CD4-positive, alpha-beta T cell (primary cell): Measurements from ENCODE around the gene IL4I1. TPM values are rescaled to one million over a fixed set of nuclear protein-coding genes. Genes with fewer than 3 reads are reported as not detected.

Experiments
- ATAC-seq: fragments of 200-7000 bp; cut with Tn5 transposase; one replicate; pipeline ENCODE4 v1.10.0; 2022; ENCODE audit warnings: mild to moderate bottlenecking; ENCODE audit not compliant: poor library complexity
- CTCF ChIA-PET: fragments of 350-600 bp; sonication (Branson Sonifier 250); formaldehyde crosslinking; loops from one replicate; lab custom pipeline; 2021; ENCODE audit warnings: antibody characterized with exemption, inconsistent platforms; lab: Charles Lee
- POLR2A ChIA-PET: fragments of 350-600 bp; sonication (Branson Sonifier 250); formaldehyde crosslinking; loops from one replicate; lab custom pipeline; 2021; ENCODE audit warnings: antibody characterized with exemption, inconsistent platforms; lab: Charles Lee
- DNase-seq, 14 experiments: peaks; one replicate each; pipeline ENCODE4 v3.0.0-alpha.2; 2013 to 2020; ENCODE audit warnings: mixed read lengths in 2 of 14
- H3K27ac ChIP-seq, 2 donors: one replicate each; pipeline versions ENCODE4 v1.5.1 to v1.7.0; 2013; ENCODE audit warnings: low read length in 2 of 2, low read depth in 1 of 2, mild to moderate bottlenecking in 1 of 2
- H3K27me3 ChIP-seq, 2 experiments: 1 replicate in 1 of 2; 2 replicates in 1 of 2; pipeline versions ENCODE4 v1.6.1 to v1.7.0; 2013; ENCODE audit warnings: low read length in 2 of 2, control low read depth in 1 of 2, mild to moderate bottlenecking in 1 of 2, moderate library complexity in 1 of 2; ENCODE audit not compliant: insufficient read depth in 2 of 2, control insufficient read depth in 1 of 2
- H3K36me3 ChIP-seq: one replicate; pipeline ENCODE4 v1.6.1; 2013; ENCODE audit warnings: low read length, control low read depth; ENCODE audit not compliant: insufficient read depth
- H3K4me1 ChIP-seq: one replicate; pipeline ENCODE4 v1.6.1; 2013; ENCODE audit warnings: low read length, control low read depth; ENCODE audit not compliant: insufficient read depth
- H3K4me3 ChIP-seq: one replicate; pipeline ENCODE4 v1.5.1; 2013; ENCODE audit warnings: mild to moderate bottlenecking, low read length, moderate library complexity
- H3K9me3 ChIP-seq, 2 experiments: 1 replicate in 1 of 2; 2 replicates in 1 of 2; pipeline versions ENCODE4 v1.6.1 to v1.7.0; 2013; ENCODE audit warnings: low read length in 2 of 2, mild to moderate bottlenecking in 2 of 2, control low read depth in 1 of 2, moderate library complexity in 1 of 2; ENCODE audit not compliant: control insufficient read depth in 1 of 2, insufficient read depth in 1 of 2
- H3K27ac Mint-ChIP-seq: one replicate; pipeline ENCODE4 v1.8.0; 2020; ENCODE audit warnings: mixed read lengths
- H3K27me3 Mint-ChIP-seq: one replicate; pipeline ENCODE4 v1.8.0; 2021; ENCODE audit warnings: mixed read lengths
- H3K36me3 Mint-ChIP-seq: one replicate; pipeline ENCODE4 v1.8.0; 2021; ENCODE audit warnings: low read depth, mixed read lengths
- H3K4me1 Mint-ChIP-seq: one replicate; pipeline ENCODE4 v1.8.0; 2021; ENCODE audit warnings: low read depth, mixed read lengths
- H3K4me3 Mint-ChIP-seq: one replicate; pipeline ENCODE4 v1.8.0; 2020; ENCODE audit warnings: mild to moderate bottlenecking, mixed read lengths
- H3K9me3 Mint-ChIP-seq: one replicate; pipeline ENCODE4 v1.8.0; 2020; ENCODE audit warnings: mixed read lengths
- intact Hi-C, 2 experiments: fragments of 100-400 bp; cut with DNase I in 1 of 2; cut with micrococcal nuclease in 1 of 2; formaldehyde crosslinking; loops; one replicate each; pipeline versions ENCODE4 v1.15.1 to v1.9.0; 2023 to 2025; cut with DNase I, micrococcal nuclease
- total RNA-seq, 174 experiments: library from RNA in 2 of 174; stranded (reverse) in 2 of 174; gene quantifications; one replicate each; pipeline ENCODE4 v1.2.3 and lab custom pipeline; 2021 to 2026
- TF ChIP-seq, protein P1 (sequence below): fragments of 200-600 bp; IDR thresholded peaks from one replicate; pipeline ENCODE4 v1.8.0; 2022; ENCODE audit warnings: antibody characterized with exemption, mild to moderate bottlenecking

Gene IL4I1
- total RNA-seq, 2 experiments from 2014 or later = 4.7 to 5.4 TPM

DNA sequence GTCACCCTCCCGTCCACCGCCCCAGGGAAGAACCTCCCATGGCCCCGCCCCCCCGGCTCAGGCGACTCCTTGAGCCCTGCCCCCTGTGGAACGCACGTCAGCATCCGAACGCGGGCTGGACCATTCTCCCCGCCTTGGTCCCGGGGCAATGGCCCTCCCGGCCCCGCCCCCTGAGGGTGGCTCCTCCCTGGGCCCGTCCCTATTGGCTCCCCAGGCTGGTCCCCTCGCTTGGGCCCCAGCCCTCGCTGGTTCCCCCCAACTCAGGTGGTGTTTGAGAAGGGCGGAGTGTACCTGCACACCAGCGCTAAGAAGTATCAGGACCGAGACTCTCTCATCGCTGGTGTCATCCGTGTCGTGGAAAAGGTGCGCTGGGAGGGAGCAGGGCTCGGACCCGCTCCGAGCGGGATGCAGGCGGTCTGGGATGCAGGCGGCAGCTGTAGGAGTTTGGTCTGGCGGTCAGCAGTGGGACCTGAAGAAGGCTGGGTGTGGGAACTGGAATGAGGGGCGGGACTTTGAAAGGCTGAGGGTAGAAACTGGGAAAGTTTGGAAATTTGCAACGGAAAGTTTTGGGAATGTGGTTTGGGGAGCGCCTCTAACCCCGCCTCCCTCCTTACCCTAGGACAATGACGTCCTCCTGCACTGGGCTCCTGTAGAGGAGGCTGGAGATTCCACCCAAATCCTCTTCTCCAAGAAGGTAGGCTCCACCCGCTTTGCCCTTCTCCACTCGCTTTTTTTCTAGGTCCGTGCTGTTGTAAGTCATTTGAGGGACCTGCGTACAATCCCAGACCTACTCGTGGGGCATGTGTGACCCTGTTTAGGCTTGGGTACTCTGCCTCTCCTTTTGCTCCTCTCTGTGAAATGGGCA is 18.6 kb downstream of the IL4I1 start:
- ChIA-PET CTCF (interaction anchor here (0.6 to 2.0 kb wide), 3 partner anchors 12 to 160 kb away, joined by 3 to 8 read pairs (median 3); no protein-coding TSS in a partner anchor), POLR2A (interaction anchor here (0.7 to 3.7 kb wide), 19 partner anchors 11 to 885 kb away, joined by 3 to 63 read pairs (median 9); partner anchors contain the start of genes AP2A1, ATF5, FUZ and GYS1)
- Histone ChIP-seq H3K4me1 (peaks cover 32% of the 10 kb centered on the region), H3K4me3 (peak overlapping the region; percentile 88), H3K36me3 (peaks cover 45% of the 10 kb centered on the region), H3K27ac (peak overlapping the region; percentile 98 to 100), H3K9me3 (peaks cover 0 to 3% of the 10 kb centered on the region in 2 experiments), H3K27me3 (no peaks in the 10 kb centered on the region)
- TF ChIP-seq, protein P1, sequence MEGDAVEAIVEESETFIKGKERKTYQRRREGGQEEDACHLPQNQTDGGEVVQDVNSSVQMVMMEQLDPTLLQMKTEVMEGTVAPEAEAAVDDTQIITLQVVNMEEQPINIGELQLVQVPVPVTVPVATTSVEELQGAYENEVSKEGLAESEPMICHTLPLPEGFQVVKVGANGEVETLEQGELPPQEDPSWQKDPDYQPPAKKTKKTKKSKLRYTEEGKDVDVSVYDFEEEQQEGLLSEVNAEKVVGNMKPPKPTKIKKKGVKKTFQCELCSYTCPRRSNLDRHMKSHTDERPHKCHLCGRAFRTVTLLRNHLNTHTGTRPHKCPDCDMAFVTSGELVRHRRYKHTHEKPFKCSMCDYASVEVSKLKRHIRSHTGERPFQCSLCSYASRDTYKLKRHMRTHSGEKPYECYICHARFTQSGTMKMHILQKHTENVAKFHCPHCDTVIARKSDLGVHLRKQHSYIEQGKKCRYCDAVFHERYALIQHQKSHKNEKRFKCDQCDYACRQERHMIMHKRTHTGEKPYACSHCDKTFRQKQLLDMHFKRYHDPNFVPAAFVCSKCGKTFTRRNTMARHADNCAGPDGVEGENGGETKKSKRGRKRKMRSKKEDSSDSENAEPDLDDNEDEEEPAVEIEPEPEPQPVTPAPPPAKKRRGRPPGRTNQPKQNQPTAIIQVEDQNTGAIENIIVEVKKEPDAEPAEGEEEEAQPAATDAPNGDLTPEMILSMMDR = no peak
- intact Hi-C loops = loop anchor here (1.0 to 10.0 kb wide), 8 partner anchors 11 to 1243 kb away; partner anchors contain the start of genes FUZ (in 2 of the 2), AP2A1 (in 1 of the 2), ATF5 (in 1 of the 2) and DBP (in 1 of the 2)
- DNase-seq (peak; percentile 97 to 99 (median 97)), ATAC-seq (peak; percentile 59)
- no peaks in the 10 kb centered on the region for H3K27me3 Mint-ChIP-seq
- no peak overlapping the region for H3K4me3 Mint-ChIP-seq
- no peaks in the 10 kb centered on the region for H3K9me3 Mint-ChIP-seq
- peaks cover 37% of the 10 kb centered on the region for H3K36me3 Mint-ChIP-seq
- peaks cover 18% of the 10 kb centered on the region for H3K4me1 Mint-ChIP-seq
- H3K27ac Mint-ChIP-seq = no peak overlapping the region

GRCh38 chr19:49877020-49877878 is 19.4 kb downstream of the IL4I1 start, which contains the start of the genes AKT1S1 and TBC1D17:
TSS of gene AKT1S1 (minus strand) at chr19:49877355. CDS start at chr19:49873295, 4,060 bp downstream.
TSS of gene TBC1D17 (plus strand) at chr19:49877702. CDS start at chr19:49877724, 22 bp downstream.
- peak; percentile 95 to 100 (median 98) for DNase-seq
- Histone ChIP-seq H3K27ac (peak within 1 kb of the TSS; percentile 98 to 100), H3K4me3 (peak within 1 kb of the TSS; percentile 88), H3K36me3 (peaks cover 37% of the 10 kb centered on the region), H3K4me1 (peaks cover 35% of the 10 kb centered on the region), H3K27me3 (no peaks in the 10 kb centered on the region), H3K9me3 (no peaks in the 10 kb centered on the region)
- intact Hi-C loops = loop anchor here (1.0 to 10.0 kb wide), 7 partner anchors 10 to 1242 kb away; partner anchors contain the start of genes FUZ (in 2 of the 2), AP2A1 (in 1 of the 2), ATF5 (in 1 of the 2) and DBP (in 1 of the 2)
- ChIA-PET CTCF (interaction anchor here (0.6 to 2.0 kb wide), 3 partner anchors 13 to 159 kb away, joined by 3 to 8 read pairs (median 3); no protein-coding TSS in a partner anchor), POLR2A (interaction anchor here (0.6 to 3.7 kb wide), 27 partner anchors 10 to 884 kb away, joined by 3 to 63 read pairs (median 8); partner anchors contain the start of genes AP2A1, ATF5, FUZ and GYS1)
- H3K9me3 Mint-ChIP-seq = no peaks in the 10 kb centered on the region
- no peaks in the 10 kb centered on the region for H3K27me3 Mint-ChIP-seq
- peak; percentile 60 for ATAC-seq
- H3K27ac Mint-ChIP-seq = no peak within 1 kb of the TSS
- H3K4me3 Mint-ChIP-seq = no peak within 1 kb of the TSS
- TF ChIP-seq, protein P1 = no peak
- peaks cover 18% of the 10 kb centered on the region for H3K4me1 Mint-ChIP-seq
- peaks cover 33% of the 10 kb centered on the region for H3K36me3 Mint-ChIP-seq
